Measurements from ENCODE around the gene SLC26A5. TPM values are rescaled to one million over a fixed set of nuclear protein-coding genes. Genes with fewer than 3 reads are reported as not detected.

SLC26A5 gene
- total RNA-seq, 4 donors from 2014 or later, result 0.42 to 5.3 (median 0.90) TPM

GRCh38 chr7:103391150-103391549, 54.9 kb downstream of the SLC26A5 start:
- TF ChIP-seq CTCF (IDR thresholded peaks at IDR 0.05), result no peak
- TF ChIP-seq EP300 (IDR thresholded peaks at IDR 0.05), result no peak
- no peak for TF ChIP-seq POLR2A (IDR thresholded peaks at IDR 0.05)
- TF ChIP-seq POLR2AphosphoS5 (IDR thresholded peaks at IDR 0.05), result no peak
- no peaks in the 10 kb centered on the region for H3K9me3 ChIP-seq
- 93% methylated on average over 5 of the region's 5 CpGs for WGBS
- H3K36me3 ChIP-seq, result no peaks in the 10 kb centered on the region
- DNase-seq (ENCODE audit: low spot score in 2 of 2), result no peak
- H3K27me3 ChIP-seq, result no peaks in the 10 kb centered on the region
- no peak overlapping the region for H3K4me3 ChIP-seq
- no peaks in the 10 kb centered on the region for H3K4me1 ChIP-seq
- H3K27ac ChIP-seq, result no peak overlapping the region

GRCh38 chr7:103389263-103389662, 56.7 kb downstream of the SLC26A5 start:
- no peaks in the 10 kb centered on the region for H3K4me1 ChIP-seq
- H3K36me3 ChIP-seq, result no peaks in the 10 kb centered on the region
- WGBS, result 83% methylated on average over 3 of the region's 3 CpGs
- H3K27me3 ChIP-seq, result no peaks in the 10 kb centered on the region
- H3K27ac ChIP-seq, result no peak overlapping the region
- DNase-seq (ENCODE audit: low spot score in 2 of 2), result no peak
- no peak overlapping the region for H3K4me3 ChIP-seq
- no peaks in the 10 kb centered on the region for H3K9me3 ChIP-seq
- TF ChIP-seq POLR2A (IDR thresholded peaks at IDR 0.05) (no peak), POLR2AphosphoS5 (IDR thresholded peaks at IDR 0.05) (no peak), CTCF (IDR thresholded peaks at IDR 0.05) (no peak), EP300 (IDR thresholded peaks at IDR 0.05) (no peak)

GRCh38 chr7:103388469-103389140, 57.4 kb downstream of the SLC26A5 start:
- no peak overlapping the region for H3K4me3 ChIP-seq
- no peaks in the 10 kb centered on the region for H3K4me1 ChIP-seq
- TF ChIP-seq POLR2AphosphoS5 (IDR thresholded peaks at IDR 0.05), result no peak
- TF ChIP-seq POLR2A (IDR thresholded peaks at IDR 0.05), result no peak
- no peak for TF ChIP-seq EP300 (IDR thresholded peaks at IDR 0.05)
- no peak for TF ChIP-seq CTCF (IDR thresholded peaks at IDR 0.05)
- no peak for DNase-seq (ENCODE audit: low spot score in 2 of 2)
- H3K27ac ChIP-seq, result no peak overlapping the region
- no peaks in the 10 kb centered on the region for H3K27me3 ChIP-seq
- WGBS, result 84% methylated on average over 4 of the region's 4 CpGs
- H3K36me3 ChIP-seq, result no peaks in the 10 kb centered on the region
- H3K9me3 ChIP-seq, result no peaks in the 10 kb centered on the region

- Histone ChIP-seq H3K9me3 (no peaks in the 10 kb centered on the region), H3K27ac (no peak overlapping the region), H3K27me3 (no peaks in the 10 kb centered on the region), H3K4me3 (no peak overlapping the region), H3K36me3 (no peaks in the 10 kb centered on the region), H3K4me1 (no peaks in the 10 kb centered on the region)
- no peak for DNase-seq (ENCODE audit: low spot score in 2 of 2)
- TF ChIP-seq EP300 (IDR thresholded peaks at IDR 0.05) (no peak), CTCF (IDR thresholded peaks at IDR 0.05) (no peak), POLR2A (IDR thresholded peaks at IDR 0.05) (no peak), POLR2AphosphoS5 (IDR thresholded peaks at IDR 0.05) (no peak)
- 100% methylated on average over 1 of the region's 1 CpG for WGBS
Observed at GRCh38 chr7:103387242-103387641, 58.8 kb downstream of the SLC26A5 start.

- Histone ChIP-seq H3K36me3 (no peaks in the 10 kb centered on the region), H3K27me3 (peaks cover 5% of the 10 kb centered on the region), H3K9me3 (no peaks in the 10 kb centered on the region), H3K4me3 (no peak overlapping the region), H3K4me1 (no peaks in the 10 kb centered on the region), H3K27ac (no peak overlapping the region)
- DNase-seq (ENCODE audit: low spot score in 2 of 2), result no peak
- 82% methylated on average over 5 of the region's 5 CpGs for WGBS
- no peak for TF ChIP-seq POLR2AphosphoS5 (IDR thresholded peaks at IDR 0.05)
- TF ChIP-seq EP300 (IDR thresholded peaks at IDR 0.05), result no peak
- TF ChIP-seq CTCF (IDR thresholded peaks at IDR 0.05), result no peak
- no peak for TF ChIP-seq POLR2A (IDR thresholded peaks at IDR 0.05)
Observed at GRCh38 chr7:103382032-103382402, 64.0 kb downstream of the SLC26A5 start.
